Nucleus accumbens (tissue), 56 donors: ENCODE results near the gene KIZ.
"Not testable (repeated sequence)": the region's sequence is repeated elsewhere in the genome, so short reads cannot be mapped to it uniquely, and the experiment has no call there.

ENCODE experiments used
- DNase-seq, 56 donors: peaks; one replicate each; lab custom pipeline; 2025; lab: John Stamatoyannopoulos, UW

The KIZ gene

DNA sequence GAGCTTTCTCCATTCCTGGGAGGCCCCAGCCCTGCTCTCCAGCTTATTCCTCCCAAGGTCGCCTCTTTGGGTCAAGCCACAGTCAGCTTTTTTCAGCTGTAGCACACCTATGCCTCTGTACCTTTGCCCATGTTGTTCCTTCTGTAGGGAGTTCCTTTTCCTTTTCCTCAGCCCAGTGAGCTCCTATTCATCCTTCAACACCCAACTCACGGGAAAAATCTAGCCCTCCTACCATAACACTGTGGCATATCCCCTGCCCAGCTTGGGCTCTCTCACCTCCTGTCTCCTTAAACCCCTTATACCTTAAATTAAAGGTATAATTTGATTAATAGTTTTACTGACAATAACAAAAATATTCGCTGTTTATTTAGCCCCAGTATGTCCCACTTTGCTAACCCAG, 118.9 kb downstream of the KIZ start:
- DNase-seq, result no peak

DNA sequence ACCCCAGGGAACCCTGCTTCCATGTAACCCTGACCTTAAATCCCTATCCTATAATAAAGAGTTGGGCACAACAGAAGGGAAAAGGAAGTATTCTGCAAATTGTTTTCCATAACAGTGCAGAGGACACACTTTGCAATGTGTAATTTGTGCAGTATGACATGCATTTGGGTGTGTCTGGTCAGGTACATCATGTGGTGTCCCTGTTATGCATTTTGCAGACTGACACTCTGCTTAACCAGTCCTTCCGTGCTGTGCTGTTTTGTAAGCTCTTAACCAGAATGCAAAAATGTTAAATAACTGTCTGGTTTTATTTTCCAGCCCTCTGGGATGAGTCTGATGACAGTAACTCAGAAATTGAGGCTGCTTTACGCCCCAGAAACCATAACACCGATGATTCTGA, 120.3 kb downstream of the KIZ start:
- no peak for DNase-seq

- DNase-seq, result not testable (repeated sequence)
Observed at GRCh38 chr20:21247603-21248095, 121.8 kb downstream of the KIZ start.

DNA sequence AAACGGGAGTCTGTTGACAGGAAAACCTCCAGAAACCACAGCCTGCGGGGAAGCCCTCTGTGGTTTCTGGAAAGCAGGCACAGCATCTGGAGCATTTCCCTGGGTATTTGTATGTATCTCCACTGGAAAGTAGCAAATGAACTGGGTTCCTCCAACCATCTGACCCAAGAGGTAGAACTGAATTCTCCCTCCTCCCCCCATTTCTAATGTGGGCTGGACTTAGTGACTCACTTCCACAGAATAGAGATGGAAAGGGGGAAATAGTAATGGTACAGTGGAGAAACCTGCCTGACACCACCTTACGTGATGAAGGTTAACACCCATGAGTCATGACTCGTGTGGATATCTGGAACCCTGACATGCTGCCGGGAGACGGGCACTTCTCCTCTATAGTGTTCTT, 125.4 kb downstream of the KIZ start:
- DNase-seq, result no peak

DNA sequence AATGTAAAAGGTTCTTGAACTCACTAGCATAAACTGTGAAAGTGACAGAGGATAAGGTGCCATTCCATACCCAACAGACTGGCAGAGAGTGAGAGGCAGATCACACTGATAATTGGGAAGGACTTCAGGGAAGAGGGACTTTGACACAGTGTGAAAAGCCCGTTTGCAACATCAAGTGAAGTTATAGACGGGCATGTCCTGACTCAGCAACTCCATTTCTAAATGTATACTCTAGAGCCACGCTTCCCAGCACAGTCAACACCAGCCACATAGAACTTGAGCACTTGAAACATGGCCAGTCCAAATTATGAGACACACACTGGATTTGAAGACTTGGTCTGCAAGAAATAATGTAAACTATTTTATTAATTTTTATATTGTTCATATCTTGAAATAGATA, 131.3 kb downstream of the KIZ start:
- DNase-seq, result no peak

GRCh38 chr20:21258411-21258810, 132.5 kb downstream of the KIZ start:
- DNase-seq, result no peak

- DNase-seq, result peak in 44 of 56 donors; percentile 3 to 74 (median 34)
Observed at GRCh38 chr20:21259346-21259745, 133.5 kb downstream of the KIZ start.

- DNase-seq, result no peak
Observed at GRCh38 chr20:21262812-21263211, 136.9 kb downstream of the KIZ start.

DNA sequence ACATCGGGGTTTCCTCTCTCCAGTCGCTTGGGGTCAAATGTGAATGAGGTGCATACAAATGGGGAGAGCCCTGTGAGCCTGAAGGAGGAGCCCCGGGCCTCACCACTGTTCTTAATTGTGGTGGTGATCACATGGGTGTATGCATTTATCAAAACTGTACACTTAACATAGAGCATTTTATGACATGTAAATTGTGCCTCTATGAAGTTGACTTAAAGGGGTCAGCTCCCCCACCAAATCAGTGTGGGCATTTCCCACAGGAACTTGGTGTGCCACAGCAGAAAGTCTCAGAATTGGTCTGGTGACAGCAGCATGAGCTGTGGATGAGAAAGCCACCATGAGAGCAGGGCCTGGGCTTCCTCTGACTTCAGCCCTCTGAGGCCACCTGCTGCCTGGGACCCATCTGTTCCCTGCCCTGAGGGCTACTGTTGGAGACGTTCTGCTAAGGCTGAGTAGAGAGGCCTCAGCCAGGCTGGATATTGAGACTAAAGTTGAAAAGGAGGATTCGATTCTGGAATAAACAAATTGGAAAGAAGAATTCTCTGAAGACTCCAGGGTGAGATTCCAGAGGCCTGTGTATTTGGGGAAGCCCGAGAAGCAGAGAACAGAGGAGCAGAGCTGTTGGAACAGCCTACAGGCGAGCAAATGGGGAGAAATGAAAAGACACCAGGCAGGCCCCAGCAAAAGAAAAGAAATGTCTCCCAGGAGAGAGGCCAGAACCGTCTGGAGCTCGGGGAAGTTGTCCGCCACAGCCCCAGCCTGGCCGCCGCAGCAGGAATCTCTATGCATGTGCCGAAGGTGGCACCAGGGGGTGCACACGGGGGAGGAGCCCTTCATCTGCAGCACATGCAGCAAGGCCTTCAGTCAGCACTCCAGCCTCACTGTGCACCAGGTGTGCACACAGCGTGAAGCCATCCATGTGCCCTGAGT, 139.6 kb downstream of the KIZ start:
- DNase-seq, result no peak

DNA sequence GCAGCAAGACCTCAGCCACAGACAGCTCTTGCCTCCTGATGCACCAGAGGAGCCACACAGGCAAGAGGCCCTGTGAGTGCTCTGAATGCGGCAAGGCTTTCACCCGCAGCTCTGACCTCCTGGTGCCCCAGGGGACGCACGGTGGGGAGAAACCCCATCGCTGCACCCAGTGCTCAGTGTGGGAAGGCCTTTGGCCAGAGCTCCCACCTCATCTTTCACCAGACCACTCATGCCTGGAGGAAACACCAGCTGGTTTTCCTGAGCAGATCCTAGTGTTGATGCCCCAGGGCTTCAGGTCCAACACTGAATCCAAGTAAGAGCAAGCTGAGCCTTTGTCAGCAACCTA, 140.3 kb downstream of the KIZ start:
- no peak for DNase-seq

DNA sequence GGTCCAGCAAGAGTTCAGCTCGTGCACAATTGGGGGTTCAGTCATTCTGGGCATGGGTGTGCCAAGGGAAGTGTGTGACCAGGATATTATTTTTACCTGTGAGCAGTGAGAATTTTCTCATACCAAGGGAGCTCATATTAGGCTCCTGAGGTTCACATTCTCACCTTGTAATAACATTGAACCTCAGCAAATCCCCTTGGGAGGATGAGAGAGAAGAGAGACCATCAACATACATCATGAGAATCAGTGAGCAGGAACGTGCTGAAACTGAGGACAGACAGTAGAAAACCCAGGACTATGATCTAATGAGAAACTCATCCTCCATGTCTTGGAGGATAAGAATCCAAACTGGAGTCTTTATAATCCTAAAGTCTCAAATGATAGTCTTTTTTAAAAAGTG, 143.9 kb downstream of the KIZ start:
- DNase-seq, result no peak

DNA sequence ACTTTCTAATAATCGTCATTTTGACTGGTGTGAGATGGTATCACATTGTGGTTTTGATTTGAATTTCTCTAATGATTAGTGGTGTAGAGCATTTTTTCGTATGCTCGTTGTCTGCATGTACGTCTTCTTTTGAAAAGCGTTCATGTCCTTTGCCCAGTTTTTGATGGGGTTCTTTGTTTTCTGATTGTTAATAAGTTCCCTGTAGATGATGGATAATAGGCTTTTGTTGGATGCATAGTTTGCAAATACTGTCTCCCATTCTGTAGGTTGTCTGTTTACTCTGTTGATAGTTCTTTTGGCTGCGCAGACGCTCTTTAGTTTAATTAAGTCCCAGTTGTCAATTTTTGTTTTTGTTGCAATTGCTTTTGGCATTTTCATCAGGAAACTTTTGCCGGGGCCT, 144.9 kb downstream of the KIZ start:
- DNase-seq, result no peak

GRCh38 chr20:21272279-21272678, 146.4 kb downstream of the KIZ start:
- DNase-seq, result no peak

- no peak for DNase-seq
Observed at GRCh38 chr20:21272679-21273078, 146.8 kb downstream of the KIZ start.

DNA sequence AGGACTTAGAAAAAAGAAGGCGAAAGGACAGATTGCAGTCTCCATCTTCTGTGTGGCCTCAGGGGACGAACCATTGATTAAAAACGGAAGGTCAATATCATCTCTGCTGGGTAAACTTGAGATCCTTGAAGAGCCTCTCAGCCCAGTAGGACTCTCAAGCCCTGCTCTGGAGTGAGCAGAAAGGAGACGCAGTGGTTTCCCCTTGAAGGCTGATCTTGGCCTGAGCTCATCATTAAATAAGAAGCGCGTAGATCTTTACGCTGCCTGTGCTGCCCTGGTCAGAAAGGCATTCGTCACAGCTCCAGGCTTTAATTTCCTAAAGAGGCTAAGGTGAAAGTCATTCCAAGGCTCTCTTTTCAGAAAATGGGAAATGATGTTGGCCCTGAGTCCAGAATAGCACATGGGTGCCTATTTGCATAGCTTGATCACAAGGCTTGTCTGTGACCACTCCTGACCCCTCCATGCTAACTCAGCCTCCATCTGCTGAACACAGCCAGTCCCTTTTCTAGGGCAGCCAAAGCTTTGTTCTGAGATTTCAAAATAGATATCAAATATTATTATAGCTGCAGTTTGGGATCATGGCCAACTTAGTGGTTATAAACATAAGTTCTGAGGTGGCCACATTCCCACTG, 148.0 kb downstream of the KIZ start:
- no peak for DNase-seq

DNA sequence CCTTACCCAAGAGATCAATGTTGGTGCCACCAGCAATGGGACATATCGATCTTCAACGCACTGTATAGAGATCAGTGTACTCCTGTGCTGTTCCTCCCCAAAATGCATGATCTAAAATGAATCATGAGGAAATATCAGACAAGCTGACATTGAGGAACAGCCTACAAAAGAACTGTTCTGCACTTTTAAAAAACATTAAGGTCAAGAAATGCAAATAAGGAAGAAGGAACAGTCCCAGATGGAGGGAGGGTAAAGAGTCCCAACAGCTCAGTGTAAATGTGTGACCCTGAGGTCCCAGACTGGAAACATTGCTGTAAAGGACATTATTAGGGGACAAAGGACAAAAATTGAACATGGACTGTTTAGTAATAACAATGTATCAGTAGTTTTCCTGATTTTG, 152.9 kb downstream of the KIZ start:
- no peak for DNase-seq

DNA sequence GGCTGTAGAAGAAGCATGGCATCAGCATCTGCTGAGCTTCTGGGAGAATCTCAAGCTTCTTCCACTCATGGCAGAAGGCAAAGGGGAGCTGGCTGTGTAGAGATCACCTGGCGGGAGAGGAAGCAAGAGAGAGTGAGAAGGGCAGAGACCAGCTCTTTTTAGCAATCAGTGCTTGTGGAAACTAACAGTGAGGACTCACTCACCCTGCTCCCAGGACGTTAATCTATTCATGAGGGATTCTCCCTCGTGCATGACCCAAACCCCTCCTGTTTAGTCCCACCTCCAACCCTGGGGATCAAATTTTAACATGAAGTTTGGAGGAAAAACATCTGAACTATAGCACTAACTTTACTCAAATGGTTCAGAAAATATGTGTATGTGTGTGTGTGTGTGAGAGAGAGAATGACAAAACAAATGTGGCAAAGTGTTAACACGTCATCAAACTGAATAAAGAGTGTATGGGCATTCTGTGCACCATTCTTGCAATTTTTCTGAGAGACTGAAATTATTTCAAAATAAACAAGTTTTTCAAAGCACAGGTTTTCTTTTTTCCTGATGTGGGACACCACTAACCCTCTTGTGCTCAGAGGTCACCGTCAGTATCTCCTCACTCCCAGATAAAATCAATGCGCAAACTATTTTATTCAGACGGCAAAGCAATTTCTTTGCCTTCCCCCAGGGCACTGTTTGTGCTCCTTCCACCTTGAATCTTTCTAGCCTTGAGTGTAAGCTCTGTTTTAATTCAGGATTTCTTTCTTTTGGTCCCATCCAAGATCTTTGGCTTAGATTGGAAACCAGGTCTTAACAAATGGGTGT, 154.0 kb downstream of the KIZ start:
- DNase-seq, result no peak

DNA sequence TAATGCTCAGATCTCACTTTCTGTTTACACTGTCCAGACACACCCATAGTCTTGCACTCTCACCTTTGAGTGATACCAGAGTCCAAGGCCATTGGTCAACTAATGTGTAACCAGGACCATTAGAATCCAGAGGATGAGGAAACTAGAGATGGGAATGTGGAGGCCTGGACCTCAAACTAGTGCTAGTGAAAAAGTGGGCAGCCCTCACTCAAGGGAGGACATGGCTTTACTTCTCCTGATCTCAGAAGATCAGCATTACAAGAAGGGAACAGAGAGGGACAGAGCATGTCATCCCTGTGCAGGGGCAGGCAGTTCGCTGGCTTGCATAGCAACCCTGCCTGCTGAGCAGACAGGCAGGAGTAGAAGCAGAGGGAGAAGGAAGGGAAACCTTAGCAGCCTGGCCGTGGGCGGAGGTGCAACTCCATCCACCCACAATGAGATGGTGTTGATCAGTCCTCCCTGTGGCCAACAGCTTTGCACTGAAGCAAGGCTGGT, 154.7 kb downstream of the KIZ start:
- no peak for DNase-seq

DNA sequence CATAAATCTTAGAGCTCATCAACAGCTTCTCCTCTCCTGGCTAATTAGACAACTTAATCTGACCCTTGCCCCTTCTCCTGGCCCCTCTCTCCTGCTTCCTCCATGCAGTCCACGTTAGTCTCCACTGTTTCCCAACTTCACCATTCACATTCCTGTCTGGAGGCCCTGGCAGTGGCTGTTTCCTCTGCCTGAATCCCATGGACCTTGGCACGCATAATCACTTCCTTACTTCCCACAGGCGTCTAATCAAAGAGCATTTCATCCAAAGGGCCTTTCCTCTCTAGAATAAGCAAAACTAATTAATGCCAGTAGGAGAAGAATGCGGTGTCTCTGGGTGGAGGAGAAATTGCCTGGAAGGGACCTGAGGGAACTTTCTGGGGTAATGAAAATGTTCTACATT, 160.9 kb downstream of the KIZ start:
- no peak for DNase-seq

- DNase-seq, result no peak
Observed at GRCh38 chr20:21288587-21289370, 162.9 kb downstream of the KIZ start.
